ENCODE data around the gene ANKRD18A.

- TF ChIP-seq, protein P1, sequence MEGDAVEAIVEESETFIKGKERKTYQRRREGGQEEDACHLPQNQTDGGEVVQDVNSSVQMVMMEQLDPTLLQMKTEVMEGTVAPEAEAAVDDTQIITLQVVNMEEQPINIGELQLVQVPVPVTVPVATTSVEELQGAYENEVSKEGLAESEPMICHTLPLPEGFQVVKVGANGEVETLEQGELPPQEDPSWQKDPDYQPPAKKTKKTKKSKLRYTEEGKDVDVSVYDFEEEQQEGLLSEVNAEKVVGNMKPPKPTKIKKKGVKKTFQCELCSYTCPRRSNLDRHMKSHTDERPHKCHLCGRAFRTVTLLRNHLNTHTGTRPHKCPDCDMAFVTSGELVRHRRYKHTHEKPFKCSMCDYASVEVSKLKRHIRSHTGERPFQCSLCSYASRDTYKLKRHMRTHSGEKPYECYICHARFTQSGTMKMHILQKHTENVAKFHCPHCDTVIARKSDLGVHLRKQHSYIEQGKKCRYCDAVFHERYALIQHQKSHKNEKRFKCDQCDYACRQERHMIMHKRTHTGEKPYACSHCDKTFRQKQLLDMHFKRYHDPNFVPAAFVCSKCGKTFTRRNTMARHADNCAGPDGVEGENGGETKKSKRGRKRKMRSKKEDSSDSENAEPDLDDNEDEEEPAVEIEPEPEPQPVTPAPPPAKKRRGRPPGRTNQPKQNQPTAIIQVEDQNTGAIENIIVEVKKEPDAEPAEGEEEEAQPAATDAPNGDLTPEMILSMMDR (IDR thresholded peaks at IDR 0.05; ENCODE audit: low read length), result no peak
- no peak for TF ChIP-seq EZH2phosphoT487 (IDR thresholded peaks at IDR 0.05; ENCODE audit: low read length)
Measured at GRCh38 chr9:38626006-38626405, 5.6 kb upstream of the ANKRD18A start.
